WTC11 (cell line): ENCODE results near the gene CLN3.

Experiments used
- JUN ChIP-seq: sonication (generic); formaldehyde crosslinking; IDR thresholded peaks from 2 replicates; pipeline ENCODE4 v1.8.0; 2023; ENCODE audit warnings: mild to moderate bottlenecking, missing genetic modification reagents
- SP1 ChIP-seq: sonication (generic); formaldehyde crosslinking; conservative IDR thresholded peaks from 2 replicates; pipeline ENCODE4 v1.8.1; 2022; ENCODE audit warnings: missing genetic modification reagents
- ZNF396 ChIP-seq: fragments of 250-450 bp; sonication (Bioruptor Pico); IDR thresholded peaks from 2 replicates; pipeline ENCODE4 v1.8.0; 2021; ENCODE audit warnings: mild to moderate bottlenecking, moderate library complexity, borderline replicate concordance
- TF ChIP-seq, protein P1 (sequence below): sonication (generic); formaldehyde crosslinking; IDR thresholded peaks from 2 replicates; pipeline ENCODE4 v1.8.0; 2023; ENCODE audit warnings: missing genetic modification reagents
- TF ChIP-seq, protein P2 (sequence below): fragments of 200-600 bp; IDR thresholded peaks from 2 replicates; pipeline ENCODE4 v1.8.0; 2022; ENCODE audit warnings: antibody characterized with exemption
- TF ChIP-seq, protein P3 (sequence below): sonication (generic); formaldehyde crosslinking; IDR thresholded peaks from 2 replicates; pipeline ENCODE4 v1.8.1; 2023; ENCODE audit warnings: mild to moderate bottlenecking, missing genetic modification reagents, borderline replicate concordance
- TF ChIP-seq, protein P4 (sequence below): sonication (generic); formaldehyde crosslinking; IDR thresholded peaks from 2 replicates; pipeline ENCODE4 v1.8.1; 2023; ENCODE audit warnings: mild to moderate bottlenecking, missing genetic modification reagents, moderate library complexity

DNA sequence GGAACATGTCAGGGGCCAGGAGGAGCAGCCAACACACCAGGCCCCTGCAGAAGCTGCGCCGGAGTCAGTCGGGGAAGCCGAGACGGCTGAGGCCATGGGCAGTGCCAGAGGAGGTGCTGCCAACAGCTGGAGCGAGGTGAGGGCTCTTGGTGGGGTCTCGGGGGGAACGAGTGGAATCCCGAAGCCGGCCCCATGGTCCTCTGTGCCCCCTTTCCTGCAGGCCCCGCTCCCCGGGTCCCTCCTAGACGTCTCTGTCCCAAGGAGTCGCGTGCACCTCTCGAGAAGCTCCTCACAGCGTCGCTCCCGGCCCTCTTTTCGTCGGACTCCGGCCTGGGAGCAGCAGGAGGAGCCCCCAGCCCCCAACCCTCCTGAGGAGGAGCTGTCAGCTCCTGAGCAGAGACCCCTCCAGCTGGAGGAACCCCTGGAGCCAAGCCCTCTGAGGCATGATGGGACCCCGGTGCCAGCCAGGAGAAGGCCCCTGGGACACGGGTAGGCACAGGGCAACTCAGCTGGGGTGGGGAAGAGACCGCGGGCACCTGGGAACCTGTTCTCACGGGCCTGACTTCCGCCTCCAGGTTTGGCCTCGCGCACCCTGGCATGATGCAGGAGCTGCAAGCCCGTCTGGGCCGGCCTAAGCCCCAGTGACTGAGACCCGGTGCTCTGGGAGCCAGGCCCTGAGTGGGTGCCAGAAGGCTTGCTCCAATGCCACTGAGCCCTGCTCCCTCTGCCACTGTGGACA is 6.2 kb upstream of the CLN3 start:
- TF ChIP-seq, protein P1, sequence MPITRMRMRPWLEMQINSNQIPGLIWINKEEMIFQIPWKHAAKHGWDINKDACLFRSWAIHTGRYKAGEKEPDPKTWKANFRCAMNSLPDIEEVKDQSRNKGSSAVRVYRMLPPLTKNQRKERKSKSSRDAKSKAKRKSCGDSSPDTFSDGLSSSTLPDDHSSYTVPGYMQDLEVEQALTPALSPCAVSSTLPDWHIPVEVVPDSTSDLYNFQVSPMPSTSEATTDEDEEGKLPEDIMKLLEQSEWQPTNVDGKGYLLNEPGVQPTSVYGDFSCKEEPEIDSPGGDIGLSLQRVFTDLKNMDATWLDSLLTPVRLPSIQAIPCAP (CRISPR knock-in tag): no peak
- TF ChIP-seq, protein P2, sequence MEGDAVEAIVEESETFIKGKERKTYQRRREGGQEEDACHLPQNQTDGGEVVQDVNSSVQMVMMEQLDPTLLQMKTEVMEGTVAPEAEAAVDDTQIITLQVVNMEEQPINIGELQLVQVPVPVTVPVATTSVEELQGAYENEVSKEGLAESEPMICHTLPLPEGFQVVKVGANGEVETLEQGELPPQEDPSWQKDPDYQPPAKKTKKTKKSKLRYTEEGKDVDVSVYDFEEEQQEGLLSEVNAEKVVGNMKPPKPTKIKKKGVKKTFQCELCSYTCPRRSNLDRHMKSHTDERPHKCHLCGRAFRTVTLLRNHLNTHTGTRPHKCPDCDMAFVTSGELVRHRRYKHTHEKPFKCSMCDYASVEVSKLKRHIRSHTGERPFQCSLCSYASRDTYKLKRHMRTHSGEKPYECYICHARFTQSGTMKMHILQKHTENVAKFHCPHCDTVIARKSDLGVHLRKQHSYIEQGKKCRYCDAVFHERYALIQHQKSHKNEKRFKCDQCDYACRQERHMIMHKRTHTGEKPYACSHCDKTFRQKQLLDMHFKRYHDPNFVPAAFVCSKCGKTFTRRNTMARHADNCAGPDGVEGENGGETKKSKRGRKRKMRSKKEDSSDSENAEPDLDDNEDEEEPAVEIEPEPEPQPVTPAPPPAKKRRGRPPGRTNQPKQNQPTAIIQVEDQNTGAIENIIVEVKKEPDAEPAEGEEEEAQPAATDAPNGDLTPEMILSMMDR: no peak
- TF ChIP-seq JUN (CRISPR knock-in tag): no peak
- no peak for TF ChIP-seq SP1 (CRISPR knock-in tag)
- TF ChIP-seq ZNF396 (CRISPR knock-in tag): no peak
- TF ChIP-seq, protein P3, sequence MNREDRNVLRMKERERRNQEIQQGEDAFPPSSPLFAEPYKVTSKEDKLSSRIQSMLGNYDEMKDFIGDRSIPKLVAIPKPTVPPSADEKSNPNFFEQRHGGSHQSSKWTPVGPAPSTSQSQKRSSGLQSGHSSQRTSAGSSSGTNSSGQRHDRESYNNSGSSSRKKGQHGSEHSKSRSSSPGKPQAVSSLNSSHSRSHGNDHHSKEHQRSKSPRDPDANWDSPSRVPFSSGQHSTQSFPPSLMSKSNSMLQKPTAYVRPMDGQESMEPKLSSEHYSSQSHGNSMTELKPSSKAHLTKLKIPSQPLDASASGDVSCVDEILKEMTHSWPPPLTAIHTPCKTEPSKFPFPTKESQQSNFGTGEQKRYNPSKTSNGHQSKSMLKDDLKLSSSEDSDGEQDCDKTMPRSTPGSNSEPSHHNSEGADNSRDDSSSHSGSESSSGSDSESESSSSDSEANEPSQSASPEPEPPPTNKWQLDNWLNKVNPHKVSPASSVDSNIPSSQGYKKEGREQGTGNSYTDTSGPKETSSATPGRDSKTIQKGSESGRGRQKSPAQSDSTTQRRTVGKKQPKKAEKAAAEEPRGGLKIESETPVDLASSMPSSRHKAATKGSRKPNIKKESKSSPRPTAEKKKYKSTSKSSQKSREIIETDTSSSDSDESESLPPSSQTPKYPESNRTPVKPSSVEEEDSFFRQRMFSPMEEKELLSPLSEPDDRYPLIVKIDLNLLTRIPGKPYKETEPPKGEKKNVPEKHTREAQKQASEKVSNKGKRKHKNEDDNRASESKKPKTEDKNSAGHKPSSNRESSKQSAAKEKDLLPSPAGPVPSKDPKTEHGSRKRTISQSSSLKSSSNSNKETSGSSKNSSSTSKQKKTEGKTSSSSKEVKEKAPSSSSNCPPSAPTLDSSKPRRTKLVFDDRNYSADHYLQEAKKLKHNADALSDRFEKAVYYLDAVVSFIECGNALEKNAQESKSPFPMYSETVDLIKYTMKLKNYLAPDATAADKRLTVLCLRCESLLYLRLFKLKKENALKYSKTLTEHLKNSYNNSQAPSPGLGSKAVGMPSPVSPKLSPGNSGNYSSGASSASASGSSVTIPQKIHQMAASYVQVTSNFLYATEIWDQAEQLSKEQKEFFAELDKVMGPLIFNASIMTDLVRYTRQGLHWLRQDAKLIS: no peak
- TF ChIP-seq, protein P4, sequence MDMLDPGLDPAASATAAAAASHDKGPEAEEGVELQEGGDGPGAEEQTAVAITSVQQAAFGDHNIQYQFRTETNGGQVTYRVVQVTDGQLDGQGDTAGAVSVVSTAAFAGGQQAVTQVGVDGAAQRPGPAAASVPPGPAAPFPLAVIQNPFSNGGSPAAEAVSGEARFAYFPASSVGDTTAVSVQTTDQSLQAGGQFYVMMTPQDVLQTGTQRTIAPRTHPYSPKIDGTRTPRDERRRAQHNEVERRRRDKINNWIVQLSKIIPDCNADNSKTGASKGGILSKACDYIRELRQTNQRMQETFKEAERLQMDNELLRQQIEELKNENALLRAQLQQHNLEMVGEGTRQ (CRISPR knock-in tag): no peak
